M059J (cell line): Measurements from ENCODE around the gene CARD19. TPM values are rescaled to one million over a fixed set of nuclear protein-coding genes. Genes with fewer than 3 reads are reported as not detected.

Experiments
- DNase-seq: peaks from one replicate; pipeline ENCODE4 v3.0.0-alpha.2; 2012; ENCODE audit warnings: low read depth
- total RNA-seq: library from RNA; depleted of rRNA; stranded (reverse); fragments of >200 nt; shearing (Covaris generic); gene quantifications from 2 replicates; pipeline ENCODE4 v1.2.3, GENCODE V29; 2014

Gene CARD19
- total RNA-seq, 1 experiment from 2014 or later: 88.4 TPM

GRCh38 chr9:93118863-93119702, 23.1 kb downstream of the CARD19 start:
- no peak for DNase-seq

DNA sequence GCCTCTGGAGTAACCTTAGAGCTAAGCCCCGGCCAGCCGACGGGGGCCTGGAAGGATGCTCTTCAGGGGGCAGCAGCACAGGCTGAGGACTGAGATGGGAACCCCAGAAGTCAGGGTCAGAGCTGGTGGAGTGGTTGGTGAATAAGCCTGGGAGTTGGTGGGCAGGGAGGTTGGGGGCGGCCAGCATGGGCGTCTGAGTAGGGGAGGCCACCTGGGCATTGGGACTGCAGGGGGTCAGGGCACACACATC, 23.6 kb downstream of the CARD19 start:
- no peak for DNase-seq

- peak; percentile 99 for DNase-seq
Measured at GRCh38 chr9:93119953-93120845, 24.2 kb downstream of the CARD19 start.

DNA sequence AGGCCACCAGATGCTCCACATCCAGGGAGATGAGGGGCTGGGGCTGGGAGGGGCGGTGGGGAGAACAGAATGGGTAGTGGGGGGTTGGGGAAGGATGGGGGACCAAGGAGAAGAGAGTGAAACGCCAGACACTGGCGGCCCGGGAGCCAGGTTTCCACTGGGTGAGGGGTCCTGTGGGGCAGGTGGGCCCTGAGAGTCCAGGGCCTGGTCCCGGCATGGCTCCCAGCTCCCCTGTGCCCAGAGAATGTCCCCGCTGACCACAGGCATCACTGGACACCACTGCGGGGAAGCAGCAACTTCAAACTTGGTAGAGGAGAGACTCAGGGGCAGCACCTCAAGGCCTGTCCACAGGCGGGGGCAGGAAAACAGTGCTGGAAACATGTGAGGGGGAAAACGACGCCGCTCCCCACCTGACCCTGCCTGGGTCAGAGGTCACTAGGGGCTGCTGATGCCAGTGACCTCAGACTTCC, 24.9 kb downstream of the CARD19 start:
- DNase-seq: no peak

DNA sequence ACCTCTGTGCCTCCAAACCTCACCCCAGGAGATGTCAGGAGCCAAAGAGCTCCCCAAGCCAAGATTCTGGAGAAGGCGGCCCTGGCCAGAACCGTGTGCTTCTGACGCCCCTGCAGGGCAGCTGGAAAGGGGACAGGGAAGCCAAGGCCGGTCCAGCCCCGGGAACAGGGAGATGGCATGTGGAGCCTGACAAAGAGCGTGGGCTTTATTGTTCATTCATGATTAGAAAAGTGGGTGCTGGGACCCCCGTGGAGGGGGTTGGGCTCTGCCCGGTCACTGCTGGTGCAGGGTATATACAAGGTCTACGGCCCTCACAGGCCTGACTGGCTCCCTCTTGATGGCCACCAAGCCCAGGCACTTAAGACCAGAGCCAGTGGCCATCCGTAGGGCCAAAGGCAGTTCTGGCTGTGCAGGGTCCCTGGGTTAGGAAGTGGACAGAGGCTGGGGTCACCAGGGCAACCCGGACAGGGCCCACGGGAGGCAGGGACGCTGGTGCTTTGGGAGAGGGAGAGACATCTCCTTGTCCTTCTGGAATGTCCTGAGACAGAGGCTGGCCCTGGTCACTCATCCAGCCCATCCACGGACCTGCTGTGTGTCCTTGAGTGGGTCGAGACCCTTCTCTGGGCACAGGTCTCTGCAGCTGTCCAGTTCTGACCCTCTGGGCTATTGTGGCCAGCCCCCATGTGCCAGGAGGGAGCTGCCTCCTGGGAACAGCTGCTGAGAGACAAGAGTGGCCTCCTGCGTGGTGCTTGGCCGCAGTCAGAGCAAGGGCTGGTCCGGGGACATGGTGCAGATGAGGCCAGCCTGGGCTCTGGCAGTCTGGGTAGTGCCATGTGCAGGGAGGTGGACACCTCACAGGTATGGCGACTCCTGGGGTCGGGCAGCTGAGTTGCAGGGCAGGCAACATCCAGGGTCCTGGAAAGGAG, 25.6 kb downstream of the CARD19 start:
- DNase-seq: no peak

- DNase-seq: no peak
Measured at GRCh38 chr9:93122721-93123221, 26.8 kb downstream of the CARD19 start.

DNA sequence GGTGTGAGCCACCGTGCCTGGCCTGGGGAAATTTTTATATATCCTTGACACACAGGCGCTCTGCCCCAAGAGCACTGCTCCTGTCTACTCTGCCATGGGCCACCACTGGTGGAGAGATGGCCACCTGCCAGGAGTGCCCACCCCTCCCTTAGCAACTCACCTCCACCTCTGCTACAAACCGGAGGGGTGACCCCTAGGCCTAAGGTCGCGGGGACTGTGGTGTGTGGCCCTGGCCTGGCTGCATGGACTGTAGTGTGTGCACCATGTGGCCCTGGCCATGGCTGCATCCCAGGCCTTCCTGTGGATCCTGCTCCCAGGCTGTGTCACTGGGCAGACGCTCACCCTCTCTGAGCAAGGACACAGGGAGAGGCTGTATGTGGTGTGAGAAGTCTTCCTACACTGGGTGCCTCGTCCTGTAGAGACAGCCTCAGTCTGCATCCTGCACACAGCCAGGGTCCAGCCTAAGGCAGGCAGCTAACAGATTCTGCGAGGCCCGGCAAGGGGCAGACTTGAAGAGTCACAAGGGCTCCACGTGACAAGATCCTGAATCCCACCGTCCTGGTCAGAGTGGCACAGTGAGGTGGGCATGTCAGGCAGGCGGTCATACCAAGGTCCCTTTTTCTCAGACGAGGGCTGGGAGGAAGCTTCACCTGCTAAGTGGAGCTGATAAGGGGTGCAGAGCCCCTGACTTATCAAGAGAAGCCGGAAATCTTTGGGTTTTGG, 27.7 kb downstream of the CARD19 start:
- no peak for DNase-seq

GRCh38 chr9:93124793-93125192, 28.8 kb downstream of the CARD19 start:
- no peak for DNase-seq

GRCh38 chr9:93125331-93125894, 29.4 kb downstream of the CARD19 start:
- no peak for DNase-seq

GRCh38 chr9:93126151-93126781, 30.2 kb downstream of the CARD19 start:
- DNase-seq: no peak

DNA sequence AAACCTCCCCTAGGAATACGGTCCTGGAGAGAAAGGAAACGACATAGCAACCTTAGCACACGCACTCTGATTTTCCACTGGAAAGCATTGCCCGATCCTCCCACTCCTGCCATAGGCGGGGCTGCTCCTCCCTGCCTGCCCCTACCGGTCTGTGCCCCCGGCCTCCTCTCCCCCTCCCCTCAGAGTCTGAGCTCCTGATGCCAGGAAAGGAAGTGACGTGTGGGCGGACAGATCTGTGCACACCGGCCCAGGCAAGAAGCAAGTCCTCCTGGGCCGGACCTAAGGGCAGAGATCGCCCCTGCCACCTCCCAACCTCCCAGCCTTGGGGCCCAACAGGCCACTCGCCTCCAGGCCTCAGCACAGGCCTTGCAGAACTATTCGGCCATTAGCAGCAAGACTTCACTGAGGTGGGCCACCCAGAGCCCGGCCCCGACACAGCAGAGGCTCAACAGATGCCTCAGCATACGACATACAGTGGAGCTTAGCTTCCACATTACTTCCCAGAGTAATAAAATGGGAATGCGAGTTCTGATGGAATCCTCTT, 30.9 kb downstream of the CARD19 start:
- no peak for DNase-seq

- no peak for DNase-seq
Measured at GRCh38 chr9:93127395-93127911, 31.4 kb downstream of the CARD19 start.

DNA sequence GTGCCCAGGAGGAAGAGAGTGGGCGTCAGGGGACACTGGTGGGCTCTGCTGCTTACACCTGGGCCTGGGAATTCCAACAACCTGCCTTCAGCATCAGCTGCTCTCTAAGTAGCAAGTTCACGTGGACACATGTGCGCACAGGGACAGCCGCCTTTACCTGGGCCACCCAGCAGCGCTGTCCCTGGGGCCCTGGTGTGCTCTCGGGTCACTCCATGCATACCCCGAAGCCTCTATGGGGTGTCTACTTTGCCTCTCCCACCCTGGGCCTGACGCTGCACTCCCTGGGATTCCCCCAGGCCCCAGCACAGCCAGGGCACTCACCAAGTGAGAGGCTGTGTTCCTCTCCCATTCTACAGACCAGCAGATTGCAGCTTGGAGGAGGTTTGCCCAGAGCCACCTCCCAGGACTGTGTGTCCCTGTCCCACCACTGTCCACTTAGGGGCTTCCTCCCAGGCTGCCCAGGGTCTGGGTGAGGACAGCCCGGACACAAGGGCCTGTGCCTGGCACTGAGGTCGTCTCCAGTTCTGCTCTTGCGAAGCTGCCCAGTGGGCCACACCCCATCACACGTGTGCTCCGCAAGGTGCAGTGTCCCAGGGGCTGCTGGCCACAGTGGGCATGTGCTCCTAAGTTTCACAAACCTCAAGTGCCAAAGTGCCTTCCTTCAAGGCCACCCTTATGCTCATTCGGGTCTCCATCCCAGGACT, 32.1 kb downstream of the CARD19 start:
- no peak for DNase-seq

DNA sequence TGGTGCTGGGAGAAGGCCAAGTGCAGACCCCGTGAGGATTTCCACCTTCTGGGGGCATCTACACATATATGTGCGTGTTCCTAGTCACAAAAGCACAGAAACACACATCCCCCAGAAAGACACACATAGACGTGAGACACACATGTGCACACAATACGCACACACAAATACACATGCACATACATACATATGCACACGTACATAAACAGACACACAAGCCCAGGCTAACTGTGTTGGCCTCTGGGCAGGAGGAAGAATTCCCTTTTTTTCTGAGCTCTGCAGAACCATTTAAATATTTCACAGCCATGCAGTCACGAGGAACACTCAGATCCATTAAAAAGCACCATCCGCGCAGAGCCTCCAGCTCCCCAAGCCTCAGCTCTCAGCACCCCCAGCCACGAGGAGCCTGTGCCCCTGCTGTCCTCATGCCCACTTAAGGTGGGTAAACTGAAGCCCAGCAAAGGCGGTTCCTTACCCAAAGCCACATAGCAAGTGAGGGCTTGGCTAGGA, 32.8 kb downstream of the CARD19 start:
- DNase-seq: no peak

DNA sequence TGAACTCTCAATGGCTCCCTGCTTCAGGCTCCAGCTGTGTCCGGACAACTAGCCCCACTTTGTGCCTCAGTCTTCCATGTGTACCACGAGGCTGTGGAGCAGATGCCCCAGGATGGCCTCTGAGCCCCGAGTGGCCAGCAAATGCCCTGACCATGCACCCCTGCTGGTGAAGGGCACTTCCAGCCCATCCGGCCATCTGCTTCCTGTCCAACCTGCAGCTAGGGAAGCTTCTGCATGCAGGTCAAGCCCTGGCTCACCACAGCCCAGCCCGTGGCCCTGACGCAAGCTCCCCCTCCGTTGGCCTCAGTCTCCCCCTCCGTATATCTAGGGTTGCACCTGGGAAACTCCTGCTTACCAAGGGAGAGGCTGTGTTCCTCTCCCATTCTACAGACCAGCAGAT, 33.3 kb downstream of the CARD19 start:
- no peak for DNase-seq

GRCh38 chr9:93129691-93130500, 33.9 kb downstream of the CARD19 start:
- DNase-seq: no peak

DNA sequence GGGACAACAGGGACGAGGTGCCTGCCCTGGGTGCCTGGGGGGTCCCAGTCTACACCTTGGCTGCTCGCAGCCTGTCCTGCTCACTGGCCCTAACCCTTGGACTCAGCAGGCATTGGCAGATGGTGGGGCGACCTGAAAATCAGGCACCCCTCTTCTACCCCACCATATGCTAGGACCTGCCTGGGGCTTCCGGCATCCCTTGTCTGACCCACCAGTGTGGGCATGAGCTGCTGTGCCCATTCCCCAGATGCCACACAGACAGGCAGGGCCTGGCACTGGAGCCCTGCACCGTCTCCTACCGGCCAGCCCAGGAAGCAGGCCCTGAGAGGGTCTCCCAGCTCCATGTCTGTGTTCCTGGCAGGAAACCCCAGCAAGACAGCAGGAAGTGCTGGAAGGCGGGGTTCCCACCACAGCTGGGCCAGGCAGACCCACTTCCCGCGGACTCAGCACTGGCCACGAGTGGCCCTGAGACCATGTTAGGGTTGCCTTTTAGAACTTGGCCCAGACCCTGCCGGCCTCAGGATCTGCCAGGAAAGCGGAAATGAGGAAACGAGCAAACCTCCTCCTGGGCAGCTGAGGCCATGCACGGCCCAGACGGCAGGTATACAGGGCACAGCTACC, 35.0 kb downstream of the CARD19 start:
- no peak for DNase-seq
